RKO (cell line): ENCODE results near the gene DONSON.
A peak's percentile ranks its signal among the peaks of the same experiment; 100 is the strongest.

Experiments used
- DNase-seq: peaks from one replicate; pipeline ENCODE4 v3.0.0-alpha.2; 2016; ENCODE audit warnings: low spot score

DONSON gene

GRCh38 chr21:33561373-33561772, 27.1 kb downstream of the DONSON start:
- no peak for DNase-seq

- no peak for DNase-seq
Measured at GRCh38 chr21:33560965-33561364, 27.5 kb downstream of the DONSON start.

- DNase-seq: no peak
Measured at GRCh38 chr21:33559813-33560212, 28.7 kb downstream of the DONSON start.

- no peak for DNase-seq
Measured at GRCh38 chr21:33558777-33559421, 29.6 kb downstream of the DONSON start.

GRCh38 chr21:33557447-33557846, 31.0 kb downstream of the DONSON start:
- no peak for DNase-seq

GRCh38 chr21:33554982-33555344, 33.5 kb downstream of the DONSON start:
- DNase-seq: no peak

- DNase-seq: no peak
Measured at GRCh38 chr21:33554236-33554981, 34.1 kb downstream of the DONSON start.

GRCh38 chr21:33552999-33553598, 35.4 kb downstream of the DONSON start:
- no peak for DNase-seq

GRCh38 chr21:33552093-33552998, 36.1 kb downstream of the DONSON start:
- DNase-seq: peak; percentile 60

GRCh38 chr21:33551664-33552063, 36.8 kb downstream of the DONSON start:
- no peak for DNase-seq

- DNase-seq: no peak
Measured at GRCh38 chr21:33550772-33551660, 37.5 kb downstream of the DONSON start.

GRCh38 chr21:33549848-33550771, 38.4 kb downstream of the DONSON start:
- no peak for DNase-seq

GRCh38 chr21:33546086-33546485, 42.4 kb downstream of the DONSON start:
- DNase-seq: no peak

- DNase-seq: peak; percentile 32
Measured at GRCh38 chr21:33544451-33545195, 43.9 kb downstream of the DONSON start.

- peak; percentile 76 for DNase-seq
Measured at GRCh38 chr21:33543505-33544129, 44.9 kb downstream of the DONSON start.

GRCh38 chr21:33542640-33543504, 45.6 kb downstream of the DONSON start, which contains the start of gene SON:
TSS of gene SON (plus strand) at chr21:33543038. CDS start at chr21:33543093, 55 bp downstream.
- peak; percentile 99 for DNase-seq

GRCh38 chr21:33541756-33542639, 46.5 kb downstream of the DONSON start, which contains the start of gene GART:
TSS of gene GART (minus strand) at chr21:33542117. CDS start at chr21:33539315, 2,802 bp downstream.
- peak; percentile 87 for DNase-seq
